OCI-LY3 (cell line): Measurements from ENCODE around the gene ESRRB.

ENCODE experiments used
- CTCF ChIP-seq: fragments of 200-600, 300-600 bp; sonication (generic); IDR thresholded peaks from 2 replicates; pipeline ENCODE4 v1.5.1; 2014; ENCODE audit warnings: antibody characterized with exemption, low read length, low read depth
- EZH2phosphoT487 ChIP-seq: fragments of 200-600 bp; shearing (Covaris generic); IDR thresholded peaks from 2 replicates; pipeline ENCODE4 v1.6.1; 2018; ENCODE audit warnings: antibody characterized with exemption, mixed run types, low read depth

GRCh38 chr14:76461886-76462285, 85.9 kb downstream of the ESRRB start:
- TF ChIP-seq CTCF: no peak
- no peak for TF ChIP-seq EZH2phosphoT487
